HG03342 (cell line): ENCODE data around the gene ERFL.
"Not testable (repeated sequence)": the region's sequence is repeated elsewhere in the genome, so short reads cannot be mapped to it uniquely, and the experiment has no call there.

ENCODE experiments used
- ATAC-seq: cut with Tn5 transposase; IDR thresholded peaks from one replicate; pipeline ENCODE4 v1.9.1; 2021; ENCODE audit warnings: mild to moderate bottlenecking, moderate library complexity; ENCODE audit not compliant: unreplicated experiment

Gene ERFL

GRCh38 chr19:41914424-41914834 is 13.8 kb downstream of the ERFL start:
- ATAC-seq, result not testable (repeated sequence)

- ATAC-seq, result no peak
Observed at GRCh38 chr19:41913538-41914423, 14.5 kb downstream of the ERFL start.

DNA sequence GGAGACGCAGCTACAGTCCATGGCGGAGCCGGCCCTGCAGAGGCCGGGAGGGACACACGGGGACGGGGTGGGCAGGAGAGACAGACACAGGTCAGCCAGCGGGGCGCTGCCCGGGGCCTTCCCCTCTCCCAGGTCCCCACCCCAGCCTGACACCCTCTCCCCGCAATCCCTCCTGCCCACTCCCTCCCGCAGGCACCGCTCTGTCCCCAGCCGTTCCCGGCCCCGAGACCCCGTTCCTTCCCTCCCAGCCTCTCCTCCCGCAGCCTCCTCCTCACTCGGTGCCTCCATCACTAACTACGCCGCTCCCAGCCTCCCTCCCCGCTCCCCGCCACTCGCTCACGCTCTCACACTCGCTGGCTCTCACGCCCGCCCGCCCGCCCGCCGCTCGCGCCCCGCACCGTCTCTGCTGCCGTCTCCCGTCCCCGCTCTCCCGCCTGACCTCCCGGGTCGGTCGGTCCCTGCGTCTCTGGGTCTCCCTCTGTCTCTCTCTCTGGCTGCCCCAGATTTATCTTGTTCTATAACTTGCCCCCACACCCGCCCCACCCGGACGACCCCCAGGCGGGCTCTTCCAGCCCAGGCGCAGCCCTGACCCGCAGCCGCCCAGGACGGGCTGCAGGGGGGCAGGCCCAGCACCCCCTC is 15.2 kb downstream of the ERFL start:
- no peak for ATAC-seq

DNA sequence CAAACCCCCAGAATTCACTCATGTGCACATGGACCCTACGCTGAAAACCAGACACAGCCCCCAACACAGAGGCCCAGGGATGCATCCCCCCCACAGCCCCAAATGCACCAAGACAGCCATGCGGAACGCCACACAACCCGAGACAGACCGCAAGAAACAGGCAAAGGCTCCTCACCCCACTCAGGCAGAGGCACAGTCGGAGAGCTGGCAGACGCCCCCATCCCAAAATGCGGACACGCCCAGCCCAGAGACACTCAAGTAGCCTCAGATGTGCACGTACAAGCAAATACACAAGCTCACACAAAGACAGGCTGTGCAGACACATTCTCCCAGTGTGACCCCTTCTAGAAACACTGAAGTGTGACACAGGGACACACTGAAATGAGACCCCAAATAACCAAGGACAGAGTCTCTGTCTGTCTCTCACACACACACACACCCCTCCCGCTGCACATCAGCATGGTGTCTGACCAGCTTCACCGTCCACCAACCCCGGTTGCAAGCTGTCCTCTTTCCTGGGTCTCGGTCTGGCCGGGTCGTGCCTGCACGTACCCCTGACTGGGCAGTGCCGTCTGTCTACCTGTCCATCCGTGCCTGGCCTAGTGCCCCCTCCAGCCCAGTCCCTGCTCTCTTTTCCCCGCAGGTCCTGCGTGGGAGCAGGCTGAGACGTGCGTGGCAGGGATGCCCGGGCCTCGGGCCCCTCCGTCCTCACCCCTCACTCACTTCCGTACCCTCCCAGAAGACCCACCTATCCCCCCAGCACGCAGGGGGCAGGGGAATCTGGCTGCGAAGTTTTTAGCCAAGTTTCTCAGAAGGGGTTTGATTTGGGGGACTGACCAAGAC is 16.1 kb downstream of the ERFL start:
- no peak for ATAC-seq

- no peak for ATAC-seq
Observed at GRCh38 chr19:41910992-41911888, 17.0 kb downstream of the ERFL start.

DNA sequence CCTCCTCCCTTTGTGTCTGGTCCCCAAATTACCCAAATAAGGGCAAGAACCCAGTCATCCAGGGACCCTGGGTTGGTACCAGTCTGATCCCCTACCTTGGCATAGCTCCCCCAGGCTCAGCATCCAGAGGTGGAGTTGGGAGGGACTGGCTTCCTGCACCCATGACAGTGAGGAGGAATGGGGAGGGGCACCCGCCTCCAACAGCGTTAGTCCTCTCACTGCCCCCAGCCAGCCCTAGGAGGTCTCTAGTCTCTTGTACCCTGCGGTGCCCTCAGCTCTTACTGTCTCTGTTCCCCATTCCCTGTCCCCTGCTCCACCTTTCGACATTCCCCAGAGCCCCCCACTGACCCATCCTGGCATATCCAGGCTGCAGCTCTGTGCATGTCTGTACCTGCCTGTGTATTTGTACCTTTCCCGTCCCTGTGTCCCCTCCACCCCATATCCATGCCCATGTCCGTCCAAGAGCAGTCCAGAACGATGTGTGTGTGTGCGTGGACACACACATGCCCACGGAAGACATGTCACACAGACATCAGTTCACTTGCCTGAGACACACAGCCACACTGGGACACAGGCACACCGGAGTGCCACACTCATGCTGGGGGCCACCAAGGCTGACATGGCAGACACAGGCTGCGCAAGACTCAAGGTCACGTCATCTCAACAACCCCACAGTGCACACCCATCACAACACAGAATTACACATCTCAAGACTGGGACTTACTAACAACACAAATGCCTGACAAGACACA is 17.8 kb downstream of the ERFL start:
- ATAC-seq, result no peak

- no peak for ATAC-seq
Observed at GRCh38 chr19:41909706-41910105, 18.5 kb downstream of the ERFL start.

GRCh38 chr19:41908724-41909464 is 19.4 kb downstream of the ERFL start:
- ATAC-seq, result no peak

DNA sequence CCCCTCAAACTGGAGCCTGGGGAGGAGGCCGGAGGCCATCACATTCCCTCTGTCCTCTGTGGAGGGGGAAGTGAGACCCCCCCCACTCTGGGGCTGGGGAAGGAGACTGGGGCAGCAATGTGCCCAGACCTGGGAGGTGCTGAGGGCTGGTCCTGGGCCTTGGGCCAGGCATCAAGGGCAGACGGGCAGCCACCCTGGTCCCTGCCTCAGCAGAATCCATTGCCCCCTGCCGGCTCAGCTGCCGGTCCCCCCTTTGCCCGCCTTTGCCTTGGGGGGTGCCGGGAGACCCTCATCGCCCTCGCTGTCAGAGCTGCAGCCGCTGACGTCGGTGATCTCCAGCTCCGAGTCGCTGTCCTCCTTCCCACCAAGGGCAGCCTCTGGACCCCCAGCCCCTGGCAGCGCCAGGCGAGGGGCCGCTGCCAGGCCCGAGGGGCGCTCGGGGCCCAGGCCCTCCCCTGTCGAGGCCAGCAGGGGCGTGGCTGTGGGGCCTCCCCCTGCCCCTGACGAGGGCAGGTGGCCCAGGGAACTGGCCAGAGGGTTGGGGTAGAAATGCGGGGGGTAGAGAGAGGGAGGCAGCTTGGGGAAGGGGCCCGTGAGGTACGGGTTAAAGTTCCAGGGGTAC is 20.1 kb downstream of the ERFL start:
- no peak for ATAC-seq

GRCh38 chr19:41906916-41907680 is 21.2 kb downstream of the ERFL start:
- no peak for ATAC-seq

- no peak for ATAC-seq
Observed at GRCh38 chr19:41906271-41906670, 22.0 kb downstream of the ERFL start.

- no peak for ATAC-seq
Observed at GRCh38 chr19:41905273-41906002, 22.8 kb downstream of the ERFL start.

GRCh38 chr19:41904118-41904870 is 24.0 kb downstream of the ERFL start:
- ATAC-seq, result no peak

DNA sequence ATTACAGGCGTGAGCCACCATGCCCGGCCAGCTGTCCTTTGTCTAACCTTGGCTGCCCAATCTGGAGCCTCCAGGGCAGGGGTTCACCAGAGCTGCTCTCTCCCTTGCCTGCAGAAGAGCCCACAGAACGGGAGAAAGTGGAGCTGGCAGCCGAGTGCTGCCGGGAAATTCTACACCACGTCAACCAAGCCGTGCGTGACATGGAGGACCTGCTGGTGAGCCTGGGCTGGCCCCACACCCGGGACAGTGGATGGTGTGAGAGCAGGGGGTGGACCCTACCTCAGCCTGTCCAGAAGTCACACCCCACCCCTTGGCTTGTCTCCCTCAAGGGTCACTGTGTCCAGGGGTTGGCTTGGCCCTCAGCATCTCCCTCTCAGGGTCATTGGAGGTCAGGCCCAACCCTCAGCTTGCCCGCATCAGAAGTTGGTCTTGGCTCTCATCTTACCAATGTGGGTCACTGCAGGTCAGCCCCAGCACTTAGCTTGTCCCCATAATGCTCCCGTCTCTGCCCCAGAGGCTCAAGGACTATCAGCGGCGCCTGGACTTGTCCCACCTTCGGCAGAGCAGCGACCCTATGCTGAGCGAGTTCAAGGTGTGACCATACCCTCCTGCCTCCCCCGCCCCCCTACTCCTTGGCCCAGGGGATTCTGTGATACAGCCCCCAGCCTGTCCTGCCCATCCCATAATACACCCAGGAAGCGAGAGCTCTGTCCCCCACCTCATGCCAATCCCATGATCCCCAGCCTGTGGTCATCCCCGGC is 24.9 kb downstream of the ERFL start:
- no peak for ATAC-seq

DNA sequence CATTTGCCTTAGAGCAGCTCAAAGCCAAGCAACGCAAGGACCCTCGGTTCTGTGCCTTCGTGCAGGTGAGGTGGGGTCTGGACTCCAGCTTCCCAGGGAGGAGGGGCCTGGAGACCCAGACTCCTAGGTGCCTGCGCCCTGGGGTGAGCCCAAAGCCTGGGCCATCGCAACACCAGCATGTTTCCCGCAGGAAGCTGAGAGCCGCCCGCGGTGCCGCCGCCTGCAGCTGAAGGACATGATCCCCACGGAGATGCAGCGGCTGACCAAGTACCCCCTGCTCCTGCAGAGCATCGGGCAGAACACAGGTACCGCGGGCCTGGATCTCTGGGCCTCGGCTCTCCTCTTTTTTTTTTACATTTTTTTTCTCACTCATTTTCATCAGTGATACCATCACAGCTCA is 25.7 kb downstream of the ERFL start:
- no peak for ATAC-seq
